Skeletal muscle tissue (tissue), 4 donors: ENCODE results near the gene TAF4. TPM values are rescaled to one million over a fixed set of nuclear protein-coding genes. Genes with fewer than 3 reads are reported as not detected.
"Not testable (repeated sequence)": the region's sequence is repeated elsewhere in the genome, so short reads cannot be mapped to it uniquely, and the experiment has no call there.

Experiments
- H3K27ac ChIP-seq: one replicate; pipeline ENCODE4 v1.7.0; 2013; ENCODE audit warnings: mild to moderate bottlenecking, low read depth, low read length, inconsistent platforms
- H3K27me3 ChIP-seq, 3 donors: one replicate each; pipeline ENCODE4 v1.7.0; 2013; ENCODE audit warnings: low read length in 3 of 3; ENCODE audit not compliant: control insufficient read depth in 3 of 3, insufficient read depth in 3 of 3
- H3K36me3 ChIP-seq, 3 donors: one replicate each; pipeline ENCODE4 v1.7.0; 2013; ENCODE audit warnings: low read length in 3 of 3; ENCODE audit not compliant: control insufficient read depth in 3 of 3, insufficient read depth in 3 of 3
- H3K4me1 ChIP-seq, 3 donors: one replicate each; pipeline ENCODE4 v1.7.0; 2013; ENCODE audit warnings: low read length in 3 of 3, mild to moderate bottlenecking in 3 of 3; ENCODE audit not compliant: control insufficient read depth in 3 of 3, insufficient read depth in 3 of 3
- H3K4me3 ChIP-seq, 3 donors: one replicate each; pipeline ENCODE4 v1.7.0; 2013; ENCODE audit warnings: low read length in 3 of 3
- H3K9ac ChIP-seq, 3 donors: one replicate each; pipeline ENCODE4 v1.7.0; 2013; ENCODE audit warnings: low read length in 3 of 3, mild to moderate bottlenecking in 3 of 3, moderate library complexity in 2 of 3, low read depth in 1 of 3
- H3K9me3 ChIP-seq, 3 donors: one replicate each; pipeline ENCODE4 v1.7.0; 2013; ENCODE audit warnings: low read length in 3 of 3; ENCODE audit not compliant: control insufficient read depth in 3 of 3
- total RNA-seq: library from RNA; depleted of rRNA; stranded (reverse); fragments of >200 nt; gene quantifications from one replicate; pipeline ENCODE4 v1.2.3, GENCODE V29; 2014
- donor health status: Osteomylitis.

Gene TAF4
- total RNA-seq, 1 donor from 2014 or later: 4.2 TPM

GRCh38 chr20:61983965-61984364 lies 81.7 kb downstream of the TAF4 start:
- Histone ChIP-seq H3K27ac (no peak overlapping the region), H3K9me3 (no peaks in the 10 kb centered on the region), H3K36me3 (peaks cover 11 to 21% (median 12%) of the 10 kb centered on the region in 3 donors)

DNA sequence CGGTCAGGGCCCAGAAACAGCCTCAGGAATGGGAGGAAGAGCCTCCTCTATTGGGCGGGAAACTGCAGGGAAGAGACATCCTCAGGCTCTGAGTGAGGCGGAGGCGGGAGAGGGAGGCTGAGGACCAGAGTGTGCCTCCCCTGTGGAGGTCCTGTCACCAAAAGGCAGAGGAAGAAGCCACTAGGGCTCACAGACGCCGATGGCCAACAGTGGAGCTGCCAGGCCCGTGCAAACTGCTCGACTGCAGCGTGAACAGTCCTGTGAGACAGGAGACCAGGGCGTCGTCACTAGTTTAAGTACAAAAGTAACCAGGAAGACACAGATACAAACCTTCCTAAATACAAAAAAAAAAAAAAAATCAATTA lies 82.7 kb downstream of the TAF4 start:
- H3K9ac ChIP-seq: no peak overlapping the region
- H3K27ac ChIP-seq: no peak overlapping the region
- H3K36me3 ChIP-seq: peaks cover 8 to 19% (median 11%) of the 10 kb centered on the region in 3 donors
- no peak overlapping the region for H3K4me3 ChIP-seq
- no peaks in the 10 kb centered on the region for H3K27me3 ChIP-seq
- H3K4me1 ChIP-seq: no peaks in the 10 kb centered on the region
- no peaks in the 10 kb centered on the region for H3K9me3 ChIP-seq

More at GRCh38 chr20:61983965-61984364, 81.7 kb downstream of the TAF4 start:
- no peaks in the 10 kb centered on the region for H3K27me3 ChIP-seq
- H3K4me1 ChIP-seq: no peaks in the 10 kb centered on the region
- no peak overlapping the region for H3K9ac ChIP-seq
- no peak overlapping the region for H3K4me3 ChIP-seq

- no peaks in the 10 kb centered on the region for H3K9me3 ChIP-seq
- no peaks in the 10 kb centered on the region for H3K27me3 ChIP-seq
- peaks cover 8 to 17% (median 8%) of the 10 kb centered on the region in 3 donors for H3K36me3 ChIP-seq
- H3K27ac ChIP-seq: no peak overlapping the region
- H3K4me3 ChIP-seq: no peak overlapping the region
- no peak overlapping the region for H3K9ac ChIP-seq
- no peaks in the 10 kb centered on the region for H3K4me1 ChIP-seq
These were observed 83.3 kb downstream of the TAF4 start for GRCh38 chr20:61982191-61982950.

- peaks cover 3 to 11% (median 9%) of the 10 kb centered on the region in 3 donors for H3K36me3 ChIP-seq
These were observed 84.0 kb downstream of the TAF4 start for GRCh38 chr20:61981691-61982090.

DNA sequence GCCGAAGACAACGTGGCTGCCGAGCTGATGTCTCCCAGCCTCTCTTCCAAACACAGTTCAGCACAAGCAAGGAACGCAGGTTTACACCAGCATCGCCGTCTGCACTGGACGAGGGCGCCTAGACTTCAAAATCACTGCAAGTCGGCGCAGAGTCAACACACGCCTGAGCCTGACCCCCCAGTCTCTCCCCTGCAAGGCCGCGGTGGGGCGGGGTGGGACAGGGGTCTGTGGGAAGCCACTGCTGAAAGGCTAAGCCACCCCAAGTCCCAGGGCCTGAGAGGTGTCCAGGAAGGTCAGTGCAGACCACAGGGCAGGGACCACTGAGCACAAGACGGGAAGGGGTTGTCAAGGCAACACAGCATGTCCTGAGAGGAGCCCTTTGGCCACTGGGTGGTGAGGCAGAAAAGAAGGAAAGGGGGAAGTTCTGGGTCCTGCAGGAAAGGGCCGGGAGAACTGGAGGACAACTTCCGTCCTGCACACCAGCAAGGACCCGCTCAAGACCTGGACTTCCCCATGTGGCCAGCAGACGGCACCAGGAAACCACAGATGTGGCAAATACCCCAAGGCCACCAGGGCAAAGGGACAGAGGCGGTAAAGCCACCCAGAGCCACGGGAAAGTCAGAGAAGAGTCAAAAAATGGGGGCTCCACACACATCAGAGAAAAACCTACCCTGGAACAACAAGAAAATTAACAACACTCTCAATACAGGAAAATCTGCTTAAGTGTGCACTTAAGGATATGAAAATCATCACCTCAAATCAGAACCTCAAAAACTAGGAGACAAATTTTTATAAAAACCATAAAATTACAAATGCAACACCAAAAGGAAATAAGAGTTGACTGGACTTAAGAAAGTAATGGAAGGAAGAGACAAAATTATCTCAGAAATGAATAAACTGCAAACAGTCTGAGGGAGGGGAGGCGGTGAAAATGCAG lies 84.8 kb downstream of the TAF4 start:
- Histone ChIP-seq H3K9ac (no peak overlapping the region), H3K27ac (no peak overlapping the region), H3K4me3 (no peak overlapping the region), H3K27me3 (no peaks in the 10 kb centered on the region), H3K36me3 (peaks cover 6 to 14% (median 9%) of the 10 kb centered on the region in 3 donors), H3K4me1 (no peaks in the 10 kb centered on the region), H3K9me3 (no peaks in the 10 kb centered on the region)

More at GRCh38 chr20:61981691-61982090, 84.0 kb downstream of the TAF4 start:
- not testable (repeated sequence) for H3K4me3 ChIP-seq, H3K27me3 ChIP-seq, H3K4me1 ChIP-seq, H3K9me3 ChIP-seq, H3K9ac ChIP-seq, H3K27ac ChIP-seq

- no peak overlapping the region for H3K27ac ChIP-seq
- H3K36me3 ChIP-seq: peaks cover 6 to 14% (median 9%) of the 10 kb centered on the region in 3 donors
- no peaks in the 10 kb centered on the region for H3K4me1 ChIP-seq
- H3K9me3 ChIP-seq: no peaks in the 10 kb centered on the region
- H3K9ac ChIP-seq: no peak overlapping the region
- H3K27me3 ChIP-seq: no peaks in the 10 kb centered on the region
- H3K4me3 ChIP-seq: no peak overlapping the region
These were observed 85.7 kb downstream of the TAF4 start for GRCh38 chr20:61979701-61980635.

DNA sequence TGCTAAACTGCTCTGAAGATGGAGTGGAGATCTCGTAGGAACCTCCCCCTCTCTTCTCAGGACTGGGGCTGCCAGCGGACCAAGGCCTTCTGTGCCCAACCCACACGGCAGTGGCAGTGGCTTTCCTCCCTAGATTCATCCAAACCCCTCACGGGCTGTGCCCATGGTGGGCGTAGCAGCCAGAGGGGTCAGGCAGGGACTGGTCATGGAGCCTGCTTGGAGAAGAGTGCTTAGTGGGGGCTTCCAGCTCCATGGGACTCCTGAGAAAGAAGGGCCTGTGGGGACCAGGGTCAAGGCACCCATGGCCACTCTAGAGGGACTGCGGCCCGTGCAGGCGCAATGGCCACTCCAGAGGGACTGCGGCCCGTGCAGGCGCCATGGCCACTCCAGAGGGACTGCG lies 86.6 kb downstream of the TAF4 start:
- peaks cover 8 to 15% (median 8%) of the 10 kb centered on the region in 3 donors for H3K36me3 ChIP-seq
- H3K27ac ChIP-seq: no peak overlapping the region
- H3K27me3 ChIP-seq: no peaks in the 10 kb centered on the region
- no peak overlapping the region for H3K4me3 ChIP-seq
- H3K4me1 ChIP-seq: no peaks in the 10 kb centered on the region
- no peaks in the 10 kb centered on the region for H3K9me3 ChIP-seq
- no peak overlapping the region for H3K9ac ChIP-seq

GRCh38 chr20:61978491-61978890 lies 87.2 kb downstream of the TAF4 start:
- peaks cover 10 to 18% (median 14%) of the 10 kb centered on the region in 3 donors for H3K36me3 ChIP-seq
- no peaks in the 10 kb centered on the region for H3K9me3 ChIP-seq
- H3K9ac ChIP-seq: no peak overlapping the region
- no peaks in the 10 kb centered on the region for H3K4me1 ChIP-seq
- H3K4me3 ChIP-seq: no peak overlapping the region
- no peak overlapping the region for H3K27ac ChIP-seq
- H3K27me3 ChIP-seq: no peaks in the 10 kb centered on the region

- H3K27ac ChIP-seq: no peak overlapping the region
- no peak overlapping the region for H3K4me3 ChIP-seq
- peaks cover 20 to 29% (median 23%) of the 10 kb centered on the region in 3 donors for H3K36me3 ChIP-seq
- no peaks in the 10 kb centered on the region for H3K9me3 ChIP-seq
- H3K27me3 ChIP-seq: no peaks in the 10 kb centered on the region
- H3K4me1 ChIP-seq: no peaks in the 10 kb centered on the region
- H3K9ac ChIP-seq: no peak overlapping the region
These were observed 88.3 kb downstream of the TAF4 start for GRCh38 chr20:61977419-61977786.
